Breast epithelium (tissue), 3 donors: ENCODE results near the gene HGS.

Experiments
- POLR2AphosphoS5 ChIP-seq, 3 donors: sonication (generic); formaldehyde crosslinking; IDR thresholded peaks; one replicate each; pipeline ENCODE4 v1.6.1; 2017; ENCODE audit warnings: antibody characterized with exemption in 3 of 3
- TF ChIP-seq, protein P1 (sequence below), 3 donors: fragments of 450-650 bp; IDR thresholded peaks; one replicate each; pipeline ENCODE4 v1.5.1; 2016 to 2017; ENCODE audit warnings: antibody characterized with exemption in 3 of 3, mild to moderate bottlenecking in 3 of 3, moderate library complexity in 3 of 3

DNA sequence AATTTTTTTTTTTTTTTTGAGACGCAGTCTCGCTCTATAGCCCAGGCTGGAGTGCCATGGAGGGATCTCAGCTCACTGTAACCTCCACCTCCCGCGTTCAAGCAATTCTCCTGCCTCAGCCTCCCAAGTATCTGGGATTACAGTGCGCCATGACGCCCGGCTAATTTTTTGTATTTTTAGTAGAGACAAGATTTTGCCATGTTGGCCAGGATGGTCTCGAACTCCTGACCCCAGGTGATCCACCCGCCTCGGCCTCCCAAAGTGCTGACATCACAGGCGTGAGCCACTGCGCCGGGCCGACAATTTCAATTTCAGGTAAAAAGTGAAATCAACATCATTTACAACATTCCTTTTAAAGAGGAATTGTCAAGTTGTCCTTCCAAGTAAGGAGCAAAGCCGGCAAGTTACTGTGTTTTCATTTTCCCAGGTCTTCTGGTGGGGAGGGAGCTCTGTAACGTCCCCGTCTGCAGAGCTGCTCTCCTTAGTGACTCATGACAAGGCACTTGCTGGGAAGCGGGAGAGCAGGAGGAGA lies 47.8 kb upstream of the HGS start:
- TF ChIP-seq, protein P1, sequence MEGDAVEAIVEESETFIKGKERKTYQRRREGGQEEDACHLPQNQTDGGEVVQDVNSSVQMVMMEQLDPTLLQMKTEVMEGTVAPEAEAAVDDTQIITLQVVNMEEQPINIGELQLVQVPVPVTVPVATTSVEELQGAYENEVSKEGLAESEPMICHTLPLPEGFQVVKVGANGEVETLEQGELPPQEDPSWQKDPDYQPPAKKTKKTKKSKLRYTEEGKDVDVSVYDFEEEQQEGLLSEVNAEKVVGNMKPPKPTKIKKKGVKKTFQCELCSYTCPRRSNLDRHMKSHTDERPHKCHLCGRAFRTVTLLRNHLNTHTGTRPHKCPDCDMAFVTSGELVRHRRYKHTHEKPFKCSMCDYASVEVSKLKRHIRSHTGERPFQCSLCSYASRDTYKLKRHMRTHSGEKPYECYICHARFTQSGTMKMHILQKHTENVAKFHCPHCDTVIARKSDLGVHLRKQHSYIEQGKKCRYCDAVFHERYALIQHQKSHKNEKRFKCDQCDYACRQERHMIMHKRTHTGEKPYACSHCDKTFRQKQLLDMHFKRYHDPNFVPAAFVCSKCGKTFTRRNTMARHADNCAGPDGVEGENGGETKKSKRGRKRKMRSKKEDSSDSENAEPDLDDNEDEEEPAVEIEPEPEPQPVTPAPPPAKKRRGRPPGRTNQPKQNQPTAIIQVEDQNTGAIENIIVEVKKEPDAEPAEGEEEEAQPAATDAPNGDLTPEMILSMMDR (IDR thresholded peaks at IDR 0.05) = no peak
- no peak for TF ChIP-seq POLR2AphosphoS5 (IDR thresholded peaks at IDR 0.05)
